Spleen (tissue), 11 donors: ENCODE measurements around the gene ITPKC. TPM values are rescaled to one million over a fixed set of nuclear protein-coding genes. Genes with fewer than 3 reads are reported as not detected.
"Not testable (repeated sequence)": the region's sequence is repeated elsewhere in the genome, so short reads cannot be mapped to it uniquely, and the experiment has no call there.

Experiments
- DNase-seq: peaks from one replicate; pipeline ENCODE4 v3.0.0-alpha.2; 2020
- H3K27ac ChIP-seq, 8 donors: fragments of 200-600 bp; sonication (generic) in 7 of 8; 1 replicate in 4 of 8; 2 replicates in 4 of 8; pipeline versions ENCODE4 v1.5.0 to v1.8.0; 2016 to 2021; ENCODE audit warnings: inconsistent platforms in 4 of 8, mild to moderate bottlenecking in 4 of 8, moderate library complexity in 1 of 8
- H3K27me3 ChIP-seq, 7 donors: fragments of 200-600 bp; sonication (generic) in 6 of 7; replicated peaks in 1 of 7; 1 replicate in 4 of 7; 2 replicates in 3 of 7; pipeline versions ENCODE4 v1.5.0 to v1.8.0; 2016 to 2021; ENCODE audit warnings: inconsistent platforms in 3 of 7, mild to moderate bottlenecking in 1 of 7
- H3K36me3 ChIP-seq, 6 donors: fragments of 200-600 bp; sonication (generic) in 5 of 6; 1 replicate in 4 of 6; 2 replicates in 2 of 6; pipeline versions ENCODE4 v1.5.0 to v1.8.0; 2016 to 2021; ENCODE audit warnings: inconsistent platforms in 2 of 6
- H3K4me1 ChIP-seq, 6 donors: fragments of 200-600 bp; sonication (generic) in 5 of 6; 1 replicate in 3 of 6; 2 replicates in 3 of 6; pipeline versions ENCODE4 v1.5.0 to v1.8.0; 2016 to 2021; ENCODE audit warnings: inconsistent platforms in 3 of 6
- H3K4me3 ChIP-seq, 8 donors: fragments of 200-600 bp; sonication (generic) in 7 of 8; 1 replicate in 4 of 8; 2 replicates in 4 of 8; pipeline versions ENCODE4 v1.5.0 to v1.8.0; 2016 to 2021; ENCODE audit warnings: inconsistent platforms in 4 of 8, mild to moderate bottlenecking in 4 of 8, moderate library complexity in 2 of 8
- H3K9me3 ChIP-seq, 8 donors: fragments of 200-600 bp; sonication (generic) in 7 of 8; 1 replicate in 4 of 8; 2 replicates in 4 of 8; pipeline versions ENCODE4 v1.5.0 to v1.8.0; 2016 to 2021; ENCODE audit warnings: inconsistent platforms in 4 of 8
- CTCF ChIP-seq, 11 experiments: fragments of 200-600 bp in 7 of 11; fragments of 450-650 bp in 4 of 11; sonication (generic) in 4 of 11; IDR thresholded peaks in 8 of 11; conservative IDR thresholded peaks in 3 of 11; 1 replicate in 7 of 11; 2 replicates in 4 of 11; pipeline versions ENCODE4 v1.4.0 to v1.8.0; 2016 to 2021; ENCODE audit warnings: antibody characterized with exemption in 11 of 11, inconsistent platforms in 4 of 11, mild to moderate bottlenecking in 1 of 11
- POLR2A ChIP-seq, 3 donors: fragments of 450-650 bp; IDR thresholded peaks; one replicate each; pipeline ENCODE4 v1.5.1; 2017; ENCODE audit warnings: antibody characterized with exemption in 3 of 3, mild to moderate bottlenecking in 1 of 3
- POLR2AphosphoS5 ChIP-seq, 3 donors: sonication (generic); formaldehyde crosslinking; IDR thresholded peaks; one replicate each; pipeline ENCODE4 v1.5.1; 2017; ENCODE audit warnings: antibody characterized with exemption in 3 of 3
- WGBS, 5 donors: extraction: QIAGEN DNeasy Blood & Tissue Kit in 3 of 5; methylation state at CpG; one replicate each; pipeline versions ENCODE4 v1.1.5 to v1.1.7; 2013 to 2018; 5-methylcytosine and 5-hydroxymethylcytosine counted together
- intact Hi-C: fragments of 100-400 bp; cut with DNase I; formaldehyde crosslinking; loops from one replicate; pipeline ENCODE4 v1.15.0; 2023; ENCODE audit warnings: low total_unique reads
- polyA plus RNA-seq, 3 donors: library from polyadenylated mRNA; stranded (reverse); fragments of 200-250 nt; gene quantifications; one replicate each; pipeline ENCODE4 v1.2.1, GENCODE V29; 2013
- total RNA-seq, 7 donors: library from RNA; depleted of rRNA in 3 of 7; stranded (reverse); fragments of >200 nt in 3 of 7; fragmentation: NEBNext Ultra II Directional in 4 of 7; extraction: Animal tissue kit (Norgen Biotek cat#: 25700) in 4 of 7; gene quantifications; one replicate each; pipeline versions ENCODE4 v1.1.0 to v1.2.1, GENCODE V29; 2016 to 2021
- donor health status: healthy with polysubstance abuse.
- donor health status: DM: no; HTN: no; CAD: no; lungs with moderate emphysema.
- donor health status: DM: no; HTN: no; CAD: no.
- donor health status: Bipolar disorder and iron deficiency.
- donor health status: healthy.
- donor health status: DM: no; HTN: no; CAD: no.
- donor health status: DM: yes; HTN: yes; CAD: no.

ITPKC gene
- total and polyA plus RNA-seq, 10 donors = 6.8 to 39.2 (median 15.2) TPM

GRCh38 chr19:40724315-40724714 lies 7.4 kb downstream of the ITPKC start:
- WGBS, 5 donors = 91 to 98% (median 97%) methylated on average over 4 of the region's 4 CpGs
- peaks cover 21 to 58% (median 37%) of the 10 kb centered on the region in 6 donors for H3K4me1 ChIP-seq
- H3K27ac ChIP-seq = no peak overlapping the region

GRCh38 chr19:40724855-40725254 lies 7.9 kb downstream of the ITPKC start:
- WGBS, 5 donors = 91 to 95% (median 92%) methylated on average over 3 of the region's 3 CpGs
- Histone ChIP-seq H3K36me3 (peaks cover 0 to 77% (median 52%) of the 10 kb centered on the region in 6 donors), H3K4me3 (no peak overlapping the region), H3K4me1 (peaks cover 16 to 53% (median 31%) of the 10 kb centered on the region in 6 donors), H3K27ac (no peak overlapping the region), H3K9me3 (peaks cover 0 to 4% (median 0%) of the 10 kb centered on the region in 8 donors), H3K27me3 (no peaks in the 10 kb centered on the region)
- no peak for DNase-seq
- intact Hi-C loops = no loop called here
- TF ChIP-seq POLR2AphosphoS5 (IDR thresholded peaks at IDR 0.05) (no peak), POLR2A (IDR thresholded peaks at IDR 0.05) (no peak), CTCF (IDR thresholded peaks at IDR 0.05 in 8 of 11, conservative IDR thresholded peaks at IDR 0.05 in 3 of 11) (no peak)

More at GRCh38 chr19:40724315-40724714, 7.4 kb downstream of the ITPKC start:
- Histone ChIP-seq H3K9me3 (peaks cover 0 to 4% (median 0%) of the 10 kb centered on the region in 8 donors), H3K36me3 (peaks cover 0 to 71% (median 47%) of the 10 kb centered on the region in 6 donors), H3K4me3 (no peak overlapping the region), H3K27me3 (no peaks in the 10 kb centered on the region)
- intact Hi-C loops = no loop called here
- DNase-seq = no peak
- no peak for TF ChIP-seq POLR2A (IDR thresholded peaks at IDR 0.05)
- no peak for TF ChIP-seq POLR2AphosphoS5 (IDR thresholded peaks at IDR 0.05)
- TF ChIP-seq CTCF (IDR thresholded peaks at IDR 0.05 in 8 of 11, conservative IDR thresholded peaks at IDR 0.05 in 3 of 11) = no peak

- 93 to 100% (median 96%) methylated on average over 4 of the region's 4 CpGs for WGBS, 5 donors
- H3K27ac ChIP-seq = no peak overlapping the region
- peaks cover 0 to 4% (median 0%) of the 10 kb centered on the region in 8 donors for H3K9me3 ChIP-seq
- no peaks in the 10 kb centered on the region for H3K27me3 ChIP-seq
- peaks cover 10 to 39% (median 17%) of the 10 kb centered on the region in 6 donors for H3K4me1 ChIP-seq
- no peak for DNase-seq
- TF ChIP-seq POLR2A (IDR thresholded peaks at IDR 0.05) (no peak), CTCF (IDR thresholded peaks at IDR 0.05 in 8 of 11, conservative IDR thresholded peaks at IDR 0.05 in 3 of 11) (no peak), POLR2AphosphoS5 (IDR thresholded peaks at IDR 0.05) (no peak)
- intact Hi-C loops = no loop called here
- no peak overlapping the region for H3K4me3 ChIP-seq
- peaks cover 0 to 91% (median 65%) of the 10 kb centered on the region in 6 donors for H3K36me3 ChIP-seq
Observed at GRCh38 chr19:40726279-40726678, 9.4 kb downstream of the ITPKC start.

GRCh38 chr19:40730065-40730464 lies 13.2 kb downstream of the ITPKC start:
- H3K4me3 ChIP-seq, DNase-seq, H3K4me1 ChIP-seq, H3K27ac ChIP-seq, H3K27me3 ChIP-seq, intact Hi-C loops, H3K9me3 ChIP-seq: not testable (repeated sequence)
- 90 to 96% (median 95%) methylated on average over 5 of the region's 5 CpGs for WGBS, 5 donors
- peaks cover 0 to 100% (median 90%) of the 10 kb centered on the region in 6 donors for H3K36me3 ChIP-seq

GRCh38 chr19:40732304-40732703 lies 15.4 kb downstream of the ITPKC start:
- intact Hi-C loops, DNase-seq, H3K27me3 ChIP-seq, H3K27ac ChIP-seq, H3K9me3 ChIP-seq, H3K4me3 ChIP-seq, H3K4me1 ChIP-seq: not testable (repeated sequence)
- WGBS, 5 donors = 95 to 99% (median 98%) methylated on average over 16 of the region's 16 CpGs
- peaks cover 0 to 100% (median 95%) of the 10 kb centered on the region in 6 donors for H3K36me3 ChIP-seq
